ENCODE measurements around the gene ZNF592. TPM values are rescaled to one million over a fixed set of nuclear protein-coding genes. Genes with fewer than 3 reads are reported as not detected.

Gene ZNF592
- total RNA-seq, 1 experiment from 2014 or later = 34.6 TPM

GRCh38 chr15:84780492-84780891 is 32.1 kb downstream of the ZNF592 start:
- Histone ChIP-seq H4K20me1 (ENCODE audit: control insufficient read depth, insufficient read depth, insufficient read length) (no peaks in the 10 kb centered on the region), H3K4me1 (ENCODE audit: insufficient read depth, low read length) (no peaks in the 10 kb centered on the region; the same call in 1 of the 2 replicates), H3K27me3 (ENCODE audit: insufficient read depth, low read length) (no peaks in the 10 kb centered on the region), H4K5ac (ENCODE audit: insufficient read length, low read depth, low read length) (no peak overlapping the region), H4K91ac (ENCODE audit: insufficient read length, low read depth, low read length) (no peak overlapping the region), H3K79me2 (ENCODE audit: insufficient read depth, low read length) (no peaks in the 10 kb centered on the region), H3K4ac (ENCODE audit: low read depth, low read length) (no peak overlapping the region), H3K23ac (ENCODE audit: insufficient read length, low read depth, low read length) (no peak overlapping the region), H3K27ac (ENCODE audit: insufficient read length, low read depth, low read length) (no peak overlapping the region), H2BK15ac (ENCODE audit: low read depth, low read length) (no peak overlapping the region), H3K4me2 (ENCODE audit: insufficient read depth, insufficient read length, low read length) (no peak overlapping the region), H3K18ac (ENCODE audit: insufficient read length, low read depth, low read length) (no peak overlapping the region), H3K14ac (ENCODE audit: insufficient read depth, low read length) (no peak overlapping the region), H3K9me3 (ENCODE audit: control insufficient read depth, low read depth, low read length) (no peaks in the 10 kb centered on the region), H2BK5ac (ENCODE audit: insufficient read length, low read length) (no peak overlapping the region), H3K79me1 (ENCODE audit: insufficient read depth, low read depth, low read length, poor library complexity, severe bottlenecking) (no peaks in the 10 kb centered on the region), H2AK5ac (ENCODE audit: insufficient read length, low read length) (no peak overlapping the region), H2AFZ (ENCODE audit: low read length) (no peak overlapping the region), H2BK20ac (ENCODE audit: low read depth, low read length, poor library complexity, severe bottlenecking) (no peak overlapping the region), H3K23me2 (ENCODE audit: insufficient read length, low read depth, low read length, poor library complexity, severe bottlenecking) (no peaks in the 10 kb centered on the region), H4K8ac (replicated peaks; ENCODE audit: insufficient read length, low read depth, low read length) (no peak overlapping the region), H3K56ac (ENCODE audit: insufficient read length, low read depth, low read length) (no peak overlapping the region), H3K9ac (ENCODE audit: extremely low read depth, insufficient read length, low read length) (no peak overlapping the region), H2BK120ac (ENCODE audit: low read depth, low read length, poor library complexity, severe bottlenecking) (no peak overlapping the region), H3T11ph (ENCODE audit: low read length) (no peak overlapping the region), H2BK12ac (ENCODE audit: insufficient read length, low read depth, low read length) (no peak overlapping the region)
- DNase-seq = no peak
- Mint-ChIP-seq H3K27me3 (ENCODE audit: low read depth) (no peaks in the 10 kb centered on the region), H3K4me3 (no peak overlapping the region), H3K4me1 (peaks cover 27 to 28% of the 10 kb centered on the region in 2 experiments), H3K36me3 (ENCODE audit: insufficient read depth in 1 of 3, low read depth in 3 of 3) (peaks cover 32 to 37% (median 32%) of the 10 kb centered on the region in 3 experiments), H3K27ac (no peak overlapping the region), H3K9me3 (no peaks in the 10 kb centered on the region; a peak in 2 of 5 replicates)
- WGBS (ENCODE audit: extremely low coverage, insufficient read length, low lambda C conversion rate) = no CpG with 5 or more reads among the region's 3 CpGs
- no peak for TF ChIP-seq CTCF (conservative IDR thresholded peaks at IDR 0.05)

All from H9 (cell line).